K562 (cell line): ENCODE results near the gene SYNPR. TPM values are rescaled to one million over a fixed set of nuclear protein-coding genes. Genes with fewer than 3 reads are reported as not detected.

Experiments used
- ARID1B ChIP-seq: fragments of 450-650 bp; IDR thresholded peaks from 2 replicates; pipeline ENCODE4 v1.6.1; 2016; ENCODE audit warnings: antibody characterized with exemption, mild to moderate bottlenecking, inconsistent platforms
- ATF1 ChIP-seq, 2 experiments: fragments of 450-650 bp in 1 of 2; IDR thresholded peaks; 2 replicates each; pipeline ENCODE4 v1.6.1; 2016; ENCODE audit warnings: missing compliant biosample characterization in 1 of 2, missing genetic modification characterization in 1 of 2
- CBFA2T2 ChIP-seq: fragments of 450-650 bp; conservative IDR thresholded peaks from 2 replicates; pipeline ENCODE4 v1.6.1; 2017; ENCODE audit warnings: mild to moderate bottlenecking
- CEBPG ChIP-seq, 3 experiments: fragments of 200-800 bp in 1 of 3; sonication (Bioruptor generic) in 1 of 3; sonication (generic) in 1 of 3; formaldehyde crosslinking in 1 of 3; IDR thresholded peaks in 2 of 3; conservative IDR thresholded peaks in 1 of 3; 2 replicates each; pipeline versions ENCODE4 v1.6.1 to v1.8.0; 2016 to 2022; ENCODE audit warnings: missing compliant biosample characterization in 2 of 3, missing genetic modification characterization in 2 of 3, mild to moderate bottlenecking in 1 of 3, missing genetic modification reagents in 1 of 3
- CHD1 ChIP-seq: fragments of 200-600 bp; sonication (generic); IDR thresholded peaks from one replicate; pipeline ENCODE4 v1.6.1; 2012; ENCODE audit warnings: mild to moderate bottlenecking, moderate library complexity, low read length, inconsistent platforms
- FOSL1 ChIP-seq: fragments of 200-800 bp; sonication (Bioruptor generic); conservative IDR thresholded peaks from 2 replicates; pipeline ENCODE4 v1.6.1; 2016; ENCODE audit warnings: missing genetic modification characterization, missing compliant biosample characterization
- GABPA ChIP-seq: fragments of 200-800 bp; sonication (Bioruptor generic); conservative IDR thresholded peaks from 2 replicates; pipeline ENCODE4 v1.6.1; 2016; ENCODE audit warnings: low read depth, missing genetic modification characterization, missing compliant biosample characterization
- HEY1 ChIP-seq: fragments of 250-450 bp; sonication (Bioruptor Pico); IDR thresholded peaks from 2 replicates; pipeline ENCODE4 v1.5.0; 2020; ENCODE audit warnings: mild to moderate bottlenecking, moderate library complexity, borderline replicate concordance
- JUN ChIP-seq, 2 experiments: sonication (generic) in 1 of 2; formaldehyde crosslinking in 1 of 2; IDR thresholded peaks; 2 replicates each; pipeline versions ENCODE4 v1.6.1 to v1.8.0; 2012 to 2022; ENCODE audit warnings: borderline replicate concordance in 2 of 2, mild to moderate bottlenecking in 2 of 2, improper control_type of control experiment in 1 of 2, low read depth in 1 of 2, low read length in 1 of 2, missing genetic modification reagents in 1 of 2
- JUND ChIP-seq, 2 experiments: IDR thresholded peaks; 2 replicates in 1 of 2; 3 replicates in 1 of 2; pipeline ENCODE4 v1.6.1; 2011; ENCODE audit warnings: borderline replicate concordance in 2 of 2, low read depth in 2 of 2, low read length in 2 of 2, improper control_type of control experiment in 1 of 2, missing biosample characterization in 1 of 2, missing genetic modification characterization in 1 of 2, missing genetic modification reagents in 1 of 2
- MEIS2 ChIP-seq: fragments of 450-650 bp; IDR thresholded peaks from 2 replicates; pipeline ENCODE4 v1.6.1; 2014; ENCODE audit warnings: mild to moderate bottlenecking; ENCODE audit not compliant: partially characterized antibody
- NFE2 ChIP-seq: IDR thresholded peaks from 2 replicates; pipeline ENCODE4 v1.6.1; 2014; ENCODE audit warnings: antibody characterized with exemption, low read depth
- NFIC ChIP-seq: fragments of 450-650 bp; IDR thresholded peaks from 2 replicates; pipeline ENCODE4 v1.6.1; 2017; ENCODE audit warnings: mild to moderate bottlenecking, inconsistent platforms
- POLR2A ChIP-seq: fragments of 450-650 bp; conservative IDR thresholded peaks from 2 replicates; pipeline ENCODE4 v1.6.1; 2016
- SMAD4 ChIP-seq: fragments of 250-450 bp; sonication (Bioruptor Pico); conservative IDR thresholded peaks from 2 replicates; pipeline ENCODE4 v1.8.0; 2021; ENCODE audit warnings: inconsistent platforms, mild to moderate bottlenecking, moderate library complexity
- SMARCE1 ChIP-seq: fragments of 450-650 bp; IDR thresholded peaks from 2 replicates; pipeline ENCODE4 v1.7.1; 2016; ENCODE audit warnings: mild to moderate bottlenecking
- SOX6 ChIP-seq: fragments of 450-650 bp; IDR thresholded peaks from 2 replicates; pipeline ENCODE4 v1.6.1; 2014; ENCODE audit warnings: mild to moderate bottlenecking
- ZNF431 ChIP-seq: sonication (generic); formaldehyde crosslinking; IDR thresholded peaks from 2 replicates; pipeline ENCODE4 v1.8.0; 2022; ENCODE audit warnings: mild to moderate bottlenecking, missing genetic modification reagents
- ZNF551 ChIP-seq: fragments of 250-450 bp; sonication (Bioruptor Pico); IDR thresholded peaks from 2 replicates; pipeline ENCODE4 v1.5.0; 2021; ENCODE audit warnings: mild to moderate bottlenecking, moderate library complexity
- ZNF780A ChIP-seq: fragments of 250-450 bp; sonication (Bioruptor Pico); IDR thresholded peaks from 2 replicates; pipeline ENCODE4 v1.5.0; 2021; ENCODE audit warnings: mild to moderate bottlenecking
- ZSCAN29 ChIP-seq: fragments of 450-650 bp; IDR thresholded peaks from 2 replicates; pipeline ENCODE4 v1.6.1; 2017
- polyA plus RNA-seq, 8 experiments: library from polyadenylated mRNA; depleted of rRNA in 4 of 8; stranded (reverse) in 5 of 8; unstranded in 3 of 8; fragments of >200 nt; fragmentation: Nextera tagmentation in 2 of 8; fragmentation: Illumina TruSeq in 1 of 8; extraction: Ambion mirVana in 2 of 8; extraction: Trizol in 1 of 8; gene quantifications; 2 replicates each; pipeline versions ENCODE4 v1.2.1 to v1.2.3, GENCODE V29; 2011 to 2014; ENCODE audit warnings: inconsistent platforms in 1 of 8, missing spikeins in 1 of 8
- total RNA-seq, 7 experiments: library from RNA; depleted of rRNA in 6 of 7; stranded (reverse); fragments of >200 nt in 6 of 7; fragmentation: Illumina TruSeq in 2 of 7; extraction: Trizol in 2 of 7; gene quantifications; 2 replicates each; pipeline versions ENCODE4 v1.2.1 to v1.2.3, GENCODE V29; 2011 to 2021; ENCODE audit warnings: low replicate concordance in 1 of 7
- TF ChIP-seq, protein P1 (sequence below), 2 experiments: IDR thresholded peaks in 1 of 2; conservative IDR thresholded peaks in 1 of 2; 2 replicates each; pipeline ENCODE4 v1.6.1; 2016; ENCODE audit warnings: low read depth in 2 of 2, mild to moderate bottlenecking in 1 of 2, missing compliant biosample characterization in 1 of 2, missing genetic modification characterization in 1 of 2, moderate library complexity in 1 of 2
- TF ChIP-seq, protein P2 (sequence below): fragments of 450-650 bp; IDR thresholded peaks from 2 replicates; pipeline ENCODE4 v1.6.1; 2016

Gene SYNPR
- total and polyA plus RNA-seq, 9 of the 15 experiments (the other 6 are each of a cell fraction or from before 2014, with no cell fraction given), result not detected

DNA sequence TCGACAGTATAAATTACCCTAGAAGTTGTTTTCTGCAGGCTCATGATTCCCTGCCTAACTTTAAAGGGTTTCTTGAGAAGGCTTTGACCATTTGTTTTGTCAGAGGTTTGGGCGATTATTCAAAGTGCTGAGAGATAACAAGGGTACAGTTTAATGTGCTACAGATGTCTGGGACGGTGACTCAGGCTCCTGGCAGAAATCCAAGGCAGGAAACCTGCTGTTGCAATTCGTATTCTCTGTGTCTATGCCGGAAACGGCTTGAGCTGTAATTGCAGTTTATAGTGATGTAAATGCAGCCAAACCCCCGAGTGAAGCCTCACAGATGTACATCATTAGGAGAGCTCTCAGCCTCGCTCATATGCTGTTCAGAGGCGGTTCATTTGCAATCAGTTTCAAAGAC is 65.6 kb downstream of the SYNPR start (continued):
- TF ChIP-seq JUND (IDR thresholded peaks at IDR 0.05; ENCODE audit: borderline replicate concordance, low read depth, low read length) (peak; percentile 87), JUND (tag; IDR thresholded peaks at IDR 0.05; ENCODE audit: borderline replicate concordance, low read depth, low read length) (peak; percentile 88; the same call in 2 of the 3 replicates), HEY1 (CRISPR knock-in tag) (no peak), MEIS2 (peak; percentile 70), GABPA (tag) (peak; percentile 42; the same call in 1 of the 2 replicates), SOX6 (peak; percentile 51; the same call in 1 of the 2 replicates), ZNF431 (CRISPR knock-in tag) (no peak), ATF1 (CRISPR knock-in tag; IDR thresholded peaks at IDR 0.05) (no peak), ATF1 (tag; IDR thresholded peaks at IDR 0.05) (0 out of 2 replicates have a peak, but pooled peaks have one; percentile 9), SMARCE1 (0 out of 2 replicates have a peak, but pooled peaks have one; percentile 28), NFE2 (peak; percentile 34), NFIC (peak; percentile 92), FOSL1 (tag) (peak; percentile 58), ZNF780A (CRISPR knock-in tag) (no peak), SMAD4 (CRISPR knock-in tag) (peak; percentile 44; the same call in 1 of the 2 replicates), ZSCAN29 (peak; percentile 74; the same call in 1 of the 2 replicates), ARID1B (peak; percentile 66; the same call in 1 of the 2 replicates), CHD1 (no peak), ZNF551 (no peak), JUN (IDR thresholded peaks at IDR 0.05; ENCODE audit: borderline replicate concordance, low read depth, low read length) (peak; percentile 61; the same call in 1 of the 2 replicates), JUN (CRISPR knock-in tag; IDR thresholded peaks at IDR 0.05; ENCODE audit: borderline replicate concordance) (no peak), CBFA2T2 (0 out of 2 replicates have a peak, but pooled peaks have one; percentile 9), POLR2A (no peak), CEBPG (CRISPR knock-in tag; IDR thresholded peaks at IDR 0.05) (no peak), CEBPG (tag; conservative IDR thresholded peaks at IDR 0.05 in 1 of 2, IDR thresholded peaks at IDR 0.05 in 1 of 2) (peak; percentile 43 to 48; a peak in 3 of 4 replicates)
- TF ChIP-seq, protein P1, sequence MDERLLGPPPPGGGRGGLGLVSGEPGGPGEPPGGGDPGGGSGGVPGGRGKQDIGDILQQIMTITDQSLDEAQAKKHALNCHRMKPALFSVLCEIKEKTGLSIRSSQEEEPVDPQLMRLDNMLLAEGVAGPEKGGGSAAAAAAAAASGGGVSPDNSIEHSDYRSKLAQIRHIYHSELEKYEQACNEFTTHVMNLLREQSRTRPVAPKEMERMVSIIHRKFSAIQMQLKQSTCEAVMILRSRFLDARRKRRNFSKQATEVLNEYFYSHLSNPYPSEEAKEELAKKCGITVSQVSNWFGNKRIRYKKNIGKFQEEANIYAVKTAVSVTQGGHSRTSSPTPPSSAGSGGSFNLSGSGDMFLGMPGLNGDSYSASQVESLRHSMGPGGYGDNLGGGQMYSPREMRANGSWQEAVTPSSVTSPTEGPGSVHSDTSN (CRISPR knock-in tag; IDR thresholded peaks at IDR 0.05; ENCODE audit: low read depth), result no peak
- TF ChIP-seq, protein P1 (tag; conservative IDR thresholded peaks at IDR 0.05; ENCODE audit: low read depth), result peak; percentile 55; the same call in 1 of the 2 replicates
- TF ChIP-seq, protein P2, sequence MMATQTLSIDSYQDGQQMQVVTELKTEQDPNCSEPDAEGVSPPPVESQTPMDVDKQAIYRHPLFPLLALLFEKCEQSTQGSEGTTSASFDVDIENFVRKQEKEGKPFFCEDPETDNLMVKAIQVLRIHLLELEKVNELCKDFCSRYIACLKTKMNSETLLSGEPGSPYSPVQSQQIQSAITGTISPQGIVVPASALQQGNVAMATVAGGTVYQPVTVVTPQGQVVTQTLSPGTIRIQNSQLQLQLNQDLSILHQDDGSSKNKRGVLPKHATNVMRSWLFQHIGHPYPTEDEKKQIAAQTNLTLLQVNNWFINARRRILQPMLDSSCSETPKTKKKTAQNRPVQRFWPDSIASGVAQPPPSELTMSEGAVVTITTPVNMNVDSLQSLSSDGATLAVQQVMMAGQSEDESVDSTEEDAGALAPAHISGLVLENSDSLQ, result no peak
